ENCODE data around the gene GMDS.

- no peak for TF ChIP-seq CTCF (IDR thresholded peaks at IDR 0.05; ENCODE audit: control extremely low read depth in 1 of 3, insufficient read depth in 1 of 3, low read depth in 1 of 3, low read length in 3 of 3)
- no peak for TF ChIP-seq MAFK (IDR thresholded peaks at IDR 0.05; ENCODE audit: low read depth, low read length)
- TF ChIP-seq, protein P1, sequence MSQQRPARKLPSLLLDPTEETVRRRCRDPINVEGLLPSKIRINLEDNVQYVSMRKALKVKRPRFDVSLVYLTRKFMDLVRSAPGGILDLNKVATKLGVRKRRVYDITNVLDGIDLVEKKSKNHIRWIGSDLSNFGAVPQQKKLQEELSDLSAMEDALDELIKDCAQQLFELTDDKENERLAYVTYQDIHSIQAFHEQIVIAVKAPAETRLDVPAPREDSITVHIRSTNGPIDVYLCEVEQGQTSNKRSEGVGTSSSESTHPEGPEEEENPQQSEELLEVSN (IDR thresholded peaks at IDR 0.05), result no peak
- TF ChIP-seq TAF1 (IDR thresholded peaks at IDR 0.05; ENCODE audit: low read depth, low read length), result no peak
- no peak for TF ChIP-seq RFX5 (IDR thresholded peaks at IDR 0.05; ENCODE audit: borderline replicate concordance, low read depth, low read length)
- TF ChIP-seq POLR2A (IDR thresholded peaks at IDR 0.05; ENCODE audit: control extremely low read depth in 1 of 2, low read depth in 2 of 2, low read length in 2 of 2), result no peak
- TF ChIP-seq HDAC2 (IDR thresholded peaks at IDR 0.05; ENCODE audit: borderline replicate concordance in 1 of 2, low read depth in 2 of 2, low read length in 2 of 2), result no peak
- TF ChIP-seq BRCA1 (IDR thresholded peaks at IDR 0.05; ENCODE audit: low read depth, low read length), result no peak
- TF ChIP-seq CHD7 (IDR thresholded peaks at IDR 0.05; ENCODE audit: insufficient replicate concordance, low read length), result no peak
- TF ChIP-seq RAD21 (IDR thresholded peaks at IDR 0.05 in 1 of 2, conservative IDR thresholded peaks at IDR 0.05 in 1 of 2; ENCODE audit: low read depth in 2 of 2, low read length in 2 of 2), result no peak
- no peak for TF ChIP-seq EP300 (IDR thresholded peaks at IDR 0.05; ENCODE audit: borderline replicate concordance in 1 of 2, low read depth in 2 of 2, low read length in 2 of 2)
- TF ChIP-seq NRF1 (IDR thresholded peaks at IDR 0.05; ENCODE audit: low read depth, low read length), result no peak
- TF ChIP-seq, protein P2, sequence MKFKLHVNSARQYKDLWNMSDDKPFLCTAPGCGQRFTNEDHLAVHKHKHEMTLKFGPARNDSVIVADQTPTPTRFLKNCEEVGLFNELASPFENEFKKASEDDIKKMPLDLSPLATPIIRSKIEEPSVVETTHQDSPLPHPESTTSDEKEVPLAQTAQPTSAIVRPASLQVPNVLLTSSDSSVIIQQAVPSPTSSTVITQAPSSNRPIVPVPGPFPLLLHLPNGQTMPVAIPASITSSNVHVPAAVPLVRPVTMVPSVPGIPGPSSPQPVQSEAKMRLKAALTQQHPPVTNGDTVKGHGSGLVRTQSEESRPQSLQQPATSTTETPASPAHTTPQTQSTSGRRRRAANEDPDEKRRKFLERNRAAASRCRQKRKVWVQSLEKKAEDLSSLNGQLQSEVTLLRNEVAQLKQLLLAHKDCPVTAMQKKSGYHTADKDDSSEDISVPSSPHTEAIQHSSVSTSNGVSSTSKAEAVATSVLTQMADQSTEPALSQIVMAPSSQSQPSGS (IDR thresholded peaks at IDR 0.05; ENCODE audit: low read length), result no peak
- TF ChIP-seq TCF12 (IDR thresholded peaks at IDR 0.05; ENCODE audit: low read depth, low read length), result no peak
Measured at GRCh38 chr6:1929931-1930330, 315.5 kb downstream of the GMDS start.
